ENCODE measurements around the gene SLC25A26.

Gene SLC25A26

GRCh38 chr3:66220602-66221377, at the start of gene SLC25A26:
TSS of gene SLC25A26 (plus strand) at chr3:66221001. CDS start at chr3:66221095, 94 bp downstream.
- Histone ChIP-seq H3K27me3 (ENCODE audit: control insufficient read depth, low read length) (no peaks in the 10 kb centered on the region), H4K20me1 (ENCODE audit: control insufficient read depth, insufficient read depth, low read depth, low read length) (no peaks in the 10 kb centered on the region), H3K9me2 (replicated peaks; ENCODE audit: control insufficient read depth, low read length) (no peaks in the 10 kb centered on the region), H3K79me2 (ENCODE audit: control insufficient read depth, low read length) (peaks cover 20% of the 10 kb centered on the region), H3K4me1 (ENCODE audit: control insufficient read depth, low read length) (peaks cover 10% of the 10 kb centered on the region), H3K4me2 (ENCODE audit: low read length) (peak within 1 kb of the TSS; percentile 81), H3K36me3 (ENCODE audit: control insufficient read depth, low read length) (peaks cover 4% of the 10 kb centered on the region; the same call in 1 of the 2 replicates), H3K9me3 (ENCODE audit: control insufficient read depth, insufficient read depth, low read length) (no peaks in the 10 kb centered on the region), H3K4me3 (ENCODE audit: low read length) (peak within 1 kb of the TSS; percentile 94), H3F3A (ENCODE audit: control insufficient read depth, insufficient read depth) (no peaks in the 10 kb centered on the region), H3K27ac (ENCODE audit: low read depth, low read length) (0 out of 2 replicates have a peak within 1 kb of the TSS, but pooled peaks have one; percentile 31)
- TF ChIP-seq CTCF (IDR thresholded peaks at IDR 0.05; ENCODE audit: low read depth, low read length, poor library complexity, severe bottlenecking): no peak
- TF ChIP-seq EZH2phosphoT487 (IDR thresholded peaks at IDR 0.05; ENCODE audit: borderline replicate concordance, low read length): no peak

DNA sequence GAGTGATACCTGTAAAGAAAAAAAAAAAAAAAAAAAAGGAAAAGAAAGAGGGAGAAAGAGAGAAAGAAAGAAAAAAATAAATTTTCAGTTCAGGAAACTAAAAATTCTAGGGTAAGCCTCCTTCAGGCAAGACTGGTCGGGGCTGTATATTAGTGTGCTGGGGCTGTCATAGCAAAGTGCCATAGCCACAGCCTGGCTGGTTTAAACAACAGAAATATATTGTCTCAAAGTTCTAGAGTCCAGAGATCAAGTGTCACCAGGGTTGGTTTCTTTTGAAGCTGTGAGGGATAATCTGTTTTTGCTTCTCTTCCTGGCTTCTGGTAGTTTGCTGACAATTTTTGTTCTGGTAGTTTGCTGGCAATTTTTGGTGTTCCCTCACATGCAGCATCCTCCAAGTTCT, 48.4 kb upstream of the SLC25A26 start:
- H3F3A ChIP-seq (ENCODE audit: control insufficient read depth, insufficient read depth): no peaks in the 10 kb centered on the region
- H3K27ac ChIP-seq (ENCODE audit: low read depth, low read length): no peak overlapping the region
- H3K79me2 ChIP-seq (ENCODE audit: control insufficient read depth, low read length): no peaks in the 10 kb centered on the region
- H3K9me2 ChIP-seq (replicated peaks; ENCODE audit: control insufficient read depth, low read length): no peaks in the 10 kb centered on the region
- H3K36me3 ChIP-seq (ENCODE audit: control insufficient read depth, low read length): no peaks in the 10 kb centered on the region
- no peaks in the 10 kb centered on the region for H3K27me3 ChIP-seq (ENCODE audit: control insufficient read depth, low read length)
- TF ChIP-seq EZH2phosphoT487 (IDR thresholded peaks at IDR 0.05; ENCODE audit: borderline replicate concordance, low read length): no peak
- no peak for TF ChIP-seq CTCF (IDR thresholded peaks at IDR 0.05; ENCODE audit: low read depth, low read length, poor library complexity, severe bottlenecking)
- H3K4me1 ChIP-seq (ENCODE audit: control insufficient read depth, low read length): no peaks in the 10 kb centered on the region
- H3K4me3 ChIP-seq (ENCODE audit: low read length): no peak overlapping the region
- H4K20me1 ChIP-seq (ENCODE audit: control insufficient read depth, insufficient read depth, low read depth, low read length): no peaks in the 10 kb centered on the region
- H3K4me2 ChIP-seq (ENCODE audit: low read length): no peak overlapping the region
- H3K9me3 ChIP-seq (ENCODE audit: control insufficient read depth, insufficient read depth, low read length): no peaks in the 10 kb centered on the region

DNA sequence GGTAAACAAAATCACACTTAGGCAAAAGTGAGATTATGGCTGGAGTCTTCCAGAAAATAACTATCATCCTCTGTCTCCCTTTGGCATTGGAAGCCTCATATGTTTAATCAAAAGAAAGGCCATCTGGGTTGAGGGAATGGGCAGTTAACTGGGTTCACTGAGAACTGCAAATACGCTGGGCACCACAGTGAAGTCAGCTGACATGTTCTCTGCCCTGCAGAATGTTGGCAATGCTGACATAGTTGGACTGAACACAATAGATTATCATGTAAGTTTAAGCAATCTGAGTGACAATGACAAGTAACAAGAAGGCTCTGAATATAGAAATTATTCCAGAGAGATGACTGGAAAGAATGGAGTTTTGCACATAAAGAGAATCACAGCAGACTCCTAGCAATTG, 43.8 kb upstream of the SLC25A26 start:
- H3K79me2 ChIP-seq (ENCODE audit: control insufficient read depth, low read length): no peaks in the 10 kb centered on the region

More for the DNA sequence above, 43.8 kb upstream of the SLC25A26 start:
- H3K4me2 ChIP-seq (ENCODE audit: low read length): no peak overlapping the region
- H3F3A ChIP-seq (ENCODE audit: control insufficient read depth, insufficient read depth): no peaks in the 10 kb centered on the region
- no peaks in the 10 kb centered on the region for H3K9me3 ChIP-seq (ENCODE audit: control insufficient read depth, insufficient read depth, low read length)
- TF ChIP-seq CTCF (IDR thresholded peaks at IDR 0.05; ENCODE audit: low read depth, low read length, poor library complexity, severe bottlenecking) (no peak), EZH2phosphoT487 (IDR thresholded peaks at IDR 0.05; ENCODE audit: borderline replicate concordance, low read length) (no peak)
- H4K20me1 ChIP-seq (ENCODE audit: control insufficient read depth, insufficient read depth, low read depth, low read length): no peaks in the 10 kb centered on the region
- no peak overlapping the region for H3K27ac ChIP-seq (ENCODE audit: low read depth, low read length)
- no peak overlapping the region for H3K4me3 ChIP-seq (ENCODE audit: low read length)
- no peaks in the 10 kb centered on the region for H3K27me3 ChIP-seq (ENCODE audit: control insufficient read depth, low read length)
- H3K4me1 ChIP-seq (ENCODE audit: control insufficient read depth, low read length): no peaks in the 10 kb centered on the region
- no peaks in the 10 kb centered on the region for H3K9me2 ChIP-seq (replicated peaks; ENCODE audit: control insufficient read depth, low read length)
- H3K36me3 ChIP-seq (ENCODE audit: control insufficient read depth, low read length): no peaks in the 10 kb centered on the region
